Measurements from ENCODE around the gene PCARE.

PCARE gene

GRCh38 chr2:29041161-29041660, 33.1 kb downstream of the PCARE start:
- Histone ChIP-seq H3K9ac (ENCODE audit: low read depth, low read length, poor library complexity, severe bottlenecking) (no peak overlapping the region), H3K4me3 (ENCODE audit: low read length, poor library complexity, severe bottlenecking) (no peak overlapping the region), H3F3A (ENCODE audit: low read depth) (no peaks in the 10 kb centered on the region), H3K4me2 (ENCODE audit: low read depth, low read length, poor library complexity, severe bottlenecking) (no peak overlapping the region), H3K4me1 (ENCODE audit: insufficient read depth, low read length, poor library complexity, severe bottlenecking) (no peaks in the 10 kb centered on the region), H3K9me3 (ENCODE audit: insufficient read depth, low read depth, low read length) (no peaks in the 10 kb centered on the region), H2AFZ (ENCODE audit: low read length) (no peak overlapping the region), H3K79me2 (ENCODE audit: insufficient read depth, low read length) (no peaks in the 10 kb centered on the region), H3K9me2 (replicated peaks; ENCODE audit: low read depth, low read length) (no peaks in the 10 kb centered on the region), H3K36me3 (ENCODE audit: insufficient read depth, low read length) (no peaks in the 10 kb centered on the region), H3K27me3 (ENCODE audit: insufficient read depth, low read length, poor library complexity, severe bottlenecking) (no peaks in the 10 kb centered on the region), H4K20me1 (ENCODE audit: insufficient read depth, low read length, poor library complexity, severe bottlenecking) (no peaks in the 10 kb centered on the region)
- TF ChIP-seq CTCF (conservative IDR thresholded peaks at IDR 0.05; ENCODE audit: low read length) = no peak
- no peak for TF ChIP-seq EZH2phosphoT487 (IDR thresholded peaks at IDR 0.05; ENCODE audit: borderline replicate concordance)

DNA sequence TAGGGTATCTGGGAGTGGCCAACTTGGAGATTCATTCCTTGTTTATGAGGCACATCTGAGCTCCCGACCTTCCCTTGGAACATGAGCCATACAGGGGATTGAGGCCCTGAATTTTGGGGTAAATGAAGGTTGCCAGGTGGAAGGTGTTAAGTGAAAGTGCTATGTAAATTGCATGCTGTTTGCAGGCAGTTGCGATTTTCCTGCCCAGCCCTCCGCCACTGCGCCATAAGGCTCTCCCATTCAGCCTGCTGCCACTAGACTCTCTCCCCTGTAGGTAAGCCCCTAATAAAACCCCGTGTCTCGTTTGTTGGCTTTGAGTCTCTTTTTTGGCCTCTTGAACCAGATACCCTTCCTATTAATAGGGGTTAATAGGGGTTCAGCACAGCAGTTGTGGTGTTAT, 33.8 kb downstream of the PCARE start:
- Histone ChIP-seq H2AFZ (ENCODE audit: low read length) (no peak overlapping the region), H3K4me3 (ENCODE audit: low read length, poor library complexity, severe bottlenecking) (no peak overlapping the region), H3K27me3 (ENCODE audit: insufficient read depth, low read length, poor library complexity, severe bottlenecking) (no peaks in the 10 kb centered on the region), H3K79me2 (ENCODE audit: insufficient read depth, low read length) (no peaks in the 10 kb centered on the region), H3K9me2 (replicated peaks; ENCODE audit: low read depth, low read length) (no peaks in the 10 kb centered on the region), H3K9ac (ENCODE audit: low read depth, low read length, poor library complexity, severe bottlenecking) (no peak overlapping the region), H3K4me2 (ENCODE audit: low read depth, low read length, poor library complexity, severe bottlenecking) (no peak overlapping the region), H3K4me1 (ENCODE audit: insufficient read depth, low read length, poor library complexity, severe bottlenecking) (peaks cover 1% of the 10 kb centered on the region), H4K20me1 (ENCODE audit: insufficient read depth, low read length, poor library complexity, severe bottlenecking) (no peaks in the 10 kb centered on the region), H3K9me3 (ENCODE audit: insufficient read depth, low read depth, low read length) (no peaks in the 10 kb centered on the region), H3F3A (ENCODE audit: low read depth) (no peaks in the 10 kb centered on the region), H3K36me3 (ENCODE audit: insufficient read depth, low read length) (no peaks in the 10 kb centered on the region)
- TF ChIP-seq EZH2phosphoT487 (IDR thresholded peaks at IDR 0.05; ENCODE audit: borderline replicate concordance) (no peak), CTCF (conservative IDR thresholded peaks at IDR 0.05; ENCODE audit: low read length) (no peak)

DNA sequence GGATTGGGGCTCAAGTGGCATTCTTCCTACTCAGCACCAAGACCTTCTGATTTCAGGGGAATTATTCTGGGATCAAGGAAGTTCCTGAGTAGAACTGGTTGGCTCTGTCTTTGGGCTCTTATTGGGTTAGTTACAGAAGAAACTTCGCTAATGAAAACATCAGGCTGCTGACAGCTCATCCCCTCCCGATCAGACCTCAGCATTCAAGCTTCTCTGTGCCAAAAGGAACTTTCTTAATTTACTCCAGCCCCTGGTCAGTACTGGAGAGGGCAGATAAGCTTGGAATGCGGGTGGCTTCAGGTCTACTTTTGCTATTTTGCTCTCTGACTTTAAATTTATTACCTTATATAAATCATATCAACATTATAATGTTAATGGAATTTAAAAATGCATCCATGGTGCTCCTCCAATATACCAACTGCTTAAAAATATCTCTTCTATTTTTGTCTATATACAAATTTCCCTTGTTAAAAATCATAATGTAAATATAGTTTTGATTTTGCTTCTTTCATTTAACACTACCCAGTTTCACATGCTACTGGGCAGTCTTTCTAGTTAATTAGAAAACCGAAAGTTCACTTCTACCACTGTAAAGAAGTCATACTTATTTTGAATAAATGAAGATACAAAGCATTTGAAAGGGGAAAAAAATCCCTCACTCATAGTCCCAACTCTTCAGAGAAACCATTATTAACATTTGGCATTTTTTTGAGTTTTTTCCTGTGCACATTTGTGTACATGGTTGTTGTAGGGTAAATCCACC, 34.4 kb downstream of the PCARE start:
- Histone ChIP-seq H3K4me2 (ENCODE audit: low read depth, low read length, poor library complexity, severe bottlenecking) (no peak overlapping the region), H3K4me3 (ENCODE audit: low read length, poor library complexity, severe bottlenecking) (no peak overlapping the region), H3K79me2 (ENCODE audit: insufficient read depth, low read length) (no peaks in the 10 kb centered on the region)

More for the DNA sequence above, 34.4 kb downstream of the PCARE start:
- no peaks in the 10 kb centered on the region for H3K27me3 ChIP-seq (ENCODE audit: insufficient read depth, low read length, poor library complexity, severe bottlenecking)
- H2AFZ ChIP-seq (ENCODE audit: low read length) = no peak overlapping the region
- no peaks in the 10 kb centered on the region for H3K9me3 ChIP-seq (ENCODE audit: insufficient read depth, low read depth, low read length)
- peaks cover 8% of the 10 kb centered on the region for H3K4me1 ChIP-seq (ENCODE audit: insufficient read depth, low read length, poor library complexity, severe bottlenecking)
- H4K20me1 ChIP-seq (ENCODE audit: insufficient read depth, low read length, poor library complexity, severe bottlenecking) = no peaks in the 10 kb centered on the region
- no peak overlapping the region for H3K9ac ChIP-seq (ENCODE audit: low read depth, low read length, poor library complexity, severe bottlenecking)
- no peaks in the 10 kb centered on the region for H3F3A ChIP-seq (ENCODE audit: low read depth)
- TF ChIP-seq CTCF (conservative IDR thresholded peaks at IDR 0.05; ENCODE audit: low read length) (no peak), EZH2phosphoT487 (IDR thresholded peaks at IDR 0.05; ENCODE audit: borderline replicate concordance) (no peak)
- H3K36me3 ChIP-seq (ENCODE audit: insufficient read depth, low read length) = no peaks in the 10 kb centered on the region
- H3K9me2 ChIP-seq (replicated peaks; ENCODE audit: low read depth, low read length) = no peaks in the 10 kb centered on the region

Data from Loucy (cell line).